Stomach (tissue), 9 donors: ENCODE measurements around the gene PCGF2. TPM values are rescaled to one million over a fixed set of nuclear protein-coding genes. Genes with fewer than 3 reads are reported as not detected.

Experiments used
- DNase-seq, 2 donors: peaks; one replicate each; pipeline versions ENCODE4 v3.0.0 to v3.0.0-alpha.2; 2013 to 2019
- H3K27ac ChIP-seq, 5 donors: fragments of 200-600 bp in 4 of 5; sonication (generic) in 4 of 5; one replicate each; pipeline ENCODE4 v1.5.1; 2013 to 2019; ENCODE audit warnings: mild to moderate bottlenecking in 1 of 5, moderate library complexity in 1 of 5
- H3K27me3 ChIP-seq, 3 donors: fragments of 200-600 bp; sonication (generic); one replicate each; pipeline ENCODE4 v1.5.1; 2017 to 2019; ENCODE audit warnings: mixed run types in 1 of 3
- H3K36me3 ChIP-seq, 4 donors: fragments of 200-600 bp; sonication (generic); 1 replicate in 3 of 4; 2 replicates in 1 of 4; pipeline ENCODE4 v1.5.1; 2016 to 2019
- H3K4me1 ChIP-seq, 4 donors: fragments of 200-600 bp; sonication (generic); one replicate each; pipeline ENCODE4 v1.5.1; 2016 to 2019
- H3K4me3 ChIP-seq, 4 donors: fragments of 200-600 bp; sonication (generic) in 3 of 4; one replicate each; pipeline ENCODE4 v1.5.1; 2016 to 2019; ENCODE audit warnings: mild to moderate bottlenecking in 1 of 4
- H3K9me3 ChIP-seq, 4 donors: fragments of 200-600 bp; sonication (generic); one replicate each; pipeline ENCODE4 v1.5.1; 2016 to 2019
- EP300 ChIP-seq: sonication (generic); formaldehyde crosslinking; IDR thresholded peaks from one replicate; pipeline ENCODE4 v1.6.1; 2017; ENCODE audit warnings: antibody characterized with exemption
- POLR2A ChIP-seq, 4 donors: fragments of 450-650 bp; IDR thresholded peaks; one replicate each; pipeline ENCODE4 v1.6.1; 2016; ENCODE audit warnings: antibody characterized with exemption in 4 of 4, control low read depth in 2 of 4, mild to moderate bottlenecking in 1 of 4, moderate library complexity in 1 of 4
- POLR2AphosphoS5 ChIP-seq, 3 donors: sonication (generic); formaldehyde crosslinking; IDR thresholded peaks; one replicate each; pipeline ENCODE4 v1.6.1; 2016; ENCODE audit warnings: antibody characterized with exemption in 3 of 3
- WGBS, 5 donors: extraction: QIAGEN DNeasy Blood & Tissue Kit in 3 of 5; methylation state at CpG; one replicate each; pipeline versions ENCODE4 v1.1.5 to v1.1.7; 2013 to 2018; 5-methylcytosine and 5-hydroxymethylcytosine counted together
- intact Hi-C: fragments of 100-400 bp; cut with DNase I; formaldehyde crosslinking; loops from one replicate; pipeline ENCODE4 v1.15.1; 2023; ENCODE audit warnings: low total_unique reads
- polyA plus RNA-seq, 3 donors: library from polyadenylated mRNA; stranded (reverse); fragments of 200-250 nt; gene quantifications; one replicate each; pipeline ENCODE4 v1.2.3, GENCODE V29; 2013
- total RNA-seq, 5 donors: library from RNA; depleted of rRNA; stranded (reverse); fragments of >200 nt; gene quantifications; one replicate each; pipeline versions ENCODE4 v1.1.0 to v1.2.3, GENCODE V29; 2014 to 2016
- TF ChIP-seq, protein P1 (sequence below), 7 experiments: fragments of 450-650 bp in 4 of 7; fragments of 200-600 bp in 3 of 7; sonication (generic) in 3 of 7; IDR thresholded peaks; one replicate each; pipeline ENCODE4 v1.5.1; 2016 to 2019; ENCODE audit warnings: antibody characterized with exemption in 7 of 7, control low read depth in 2 of 7, mild to moderate bottlenecking in 1 of 7
- donor health status: healthy with polysubstance abuse.
- donor health status: Bipolar disorder and iron deficiency.
- donor health status: healthy.

PCGF2 gene
- total and polyA plus RNA-seq, 8 donors: 5.8 to 62.8 (median 27.6) TPM

DNA sequence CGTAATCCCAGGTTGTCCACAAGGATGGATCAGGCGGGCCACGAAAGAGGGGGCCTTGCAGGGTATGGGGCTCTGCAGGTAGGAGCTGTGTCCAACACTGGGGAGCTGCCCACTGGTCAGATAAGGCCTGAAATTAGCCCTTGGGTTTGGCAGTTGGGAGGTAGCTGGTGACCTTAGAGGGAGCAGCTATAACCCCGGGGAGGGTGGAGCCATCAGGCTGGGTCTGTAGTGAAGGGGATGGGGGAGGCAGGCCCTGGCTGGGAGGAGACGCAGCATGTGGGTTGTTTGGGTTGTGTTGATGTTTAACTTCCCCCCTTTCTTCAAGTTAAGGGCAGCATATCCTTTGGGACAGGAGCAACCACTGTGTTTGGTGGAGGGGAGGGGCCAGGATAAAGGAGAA is 37.2 kb downstream of the PCGF2 start:
- Histone ChIP-seq H3K9me3 (no peaks in the 10 kb centered on the region), H3K27ac (no peak overlapping the region), H3K4me1 (peaks cover 6 to 68% (median 22%) of the 10 kb centered on the region in 4 donors), H3K27me3 (no peaks in the 10 kb centered on the region), H3K36me3 (peaks cover 57 to 89% (median 84%) of the 10 kb centered on the region in 4 donors), H3K4me3 (no peak overlapping the region)
- TF ChIP-seq EP300: no peak
- TF ChIP-seq POLR2A (IDR thresholded peaks at IDR 0.05): no peak
- TF ChIP-seq, protein P1, sequence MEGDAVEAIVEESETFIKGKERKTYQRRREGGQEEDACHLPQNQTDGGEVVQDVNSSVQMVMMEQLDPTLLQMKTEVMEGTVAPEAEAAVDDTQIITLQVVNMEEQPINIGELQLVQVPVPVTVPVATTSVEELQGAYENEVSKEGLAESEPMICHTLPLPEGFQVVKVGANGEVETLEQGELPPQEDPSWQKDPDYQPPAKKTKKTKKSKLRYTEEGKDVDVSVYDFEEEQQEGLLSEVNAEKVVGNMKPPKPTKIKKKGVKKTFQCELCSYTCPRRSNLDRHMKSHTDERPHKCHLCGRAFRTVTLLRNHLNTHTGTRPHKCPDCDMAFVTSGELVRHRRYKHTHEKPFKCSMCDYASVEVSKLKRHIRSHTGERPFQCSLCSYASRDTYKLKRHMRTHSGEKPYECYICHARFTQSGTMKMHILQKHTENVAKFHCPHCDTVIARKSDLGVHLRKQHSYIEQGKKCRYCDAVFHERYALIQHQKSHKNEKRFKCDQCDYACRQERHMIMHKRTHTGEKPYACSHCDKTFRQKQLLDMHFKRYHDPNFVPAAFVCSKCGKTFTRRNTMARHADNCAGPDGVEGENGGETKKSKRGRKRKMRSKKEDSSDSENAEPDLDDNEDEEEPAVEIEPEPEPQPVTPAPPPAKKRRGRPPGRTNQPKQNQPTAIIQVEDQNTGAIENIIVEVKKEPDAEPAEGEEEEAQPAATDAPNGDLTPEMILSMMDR (IDR thresholded peaks at IDR 0.05): no peak
- TF ChIP-seq POLR2AphosphoS5 (IDR thresholded peaks at IDR 0.05): no peak
- DNase-seq: no peak
- WGBS, 5 donors: 62 to 78% (median 66%) methylated on average over 5 of the region's 5 CpGs
- intact Hi-C loops: no loop called here

DNA sequence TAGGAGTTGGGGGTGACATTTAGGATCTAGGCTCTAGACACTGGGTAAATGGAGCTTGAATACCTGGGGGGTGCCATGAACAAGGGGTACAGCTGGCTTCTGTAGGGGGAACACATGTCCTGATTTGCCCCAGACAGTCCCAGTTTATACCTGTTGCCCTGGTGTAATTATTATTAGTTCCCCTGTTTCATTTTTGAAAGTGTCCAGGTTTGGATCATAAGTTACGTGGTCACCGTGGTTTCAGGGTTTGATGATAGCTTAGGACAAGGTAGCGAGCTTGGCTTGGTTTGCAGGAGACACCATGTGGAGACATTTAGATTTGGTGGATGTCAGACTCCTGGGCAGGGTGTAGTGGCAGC is 37.6 kb downstream of the PCGF2 start:
- no peak for DNase-seq
- WGBS, 5 donors: 86 to 90% (median 88%) methylated on average over 3 of the region's 3 CpGs
- Histone ChIP-seq H3K4me1 (peaks cover 6 to 67% (median 22%) of the 10 kb centered on the region in 4 donors), H3K4me3 (no peak overlapping the region), H3K27ac (no peak overlapping the region), H3K36me3 (peaks cover 54 to 85% (median 80%) of the 10 kb centered on the region in 4 donors), H3K9me3 (no peaks in the 10 kb centered on the region), H3K27me3 (no peaks in the 10 kb centered on the region)
- intact Hi-C loops: no loop called here
- no peak for TF ChIP-seq POLR2A (IDR thresholded peaks at IDR 0.05)
- TF ChIP-seq, protein P1 (IDR thresholded peaks at IDR 0.05): no peak
- TF ChIP-seq EP300: no peak
- TF ChIP-seq POLR2AphosphoS5 (IDR thresholded peaks at IDR 0.05): no peak

DNA sequence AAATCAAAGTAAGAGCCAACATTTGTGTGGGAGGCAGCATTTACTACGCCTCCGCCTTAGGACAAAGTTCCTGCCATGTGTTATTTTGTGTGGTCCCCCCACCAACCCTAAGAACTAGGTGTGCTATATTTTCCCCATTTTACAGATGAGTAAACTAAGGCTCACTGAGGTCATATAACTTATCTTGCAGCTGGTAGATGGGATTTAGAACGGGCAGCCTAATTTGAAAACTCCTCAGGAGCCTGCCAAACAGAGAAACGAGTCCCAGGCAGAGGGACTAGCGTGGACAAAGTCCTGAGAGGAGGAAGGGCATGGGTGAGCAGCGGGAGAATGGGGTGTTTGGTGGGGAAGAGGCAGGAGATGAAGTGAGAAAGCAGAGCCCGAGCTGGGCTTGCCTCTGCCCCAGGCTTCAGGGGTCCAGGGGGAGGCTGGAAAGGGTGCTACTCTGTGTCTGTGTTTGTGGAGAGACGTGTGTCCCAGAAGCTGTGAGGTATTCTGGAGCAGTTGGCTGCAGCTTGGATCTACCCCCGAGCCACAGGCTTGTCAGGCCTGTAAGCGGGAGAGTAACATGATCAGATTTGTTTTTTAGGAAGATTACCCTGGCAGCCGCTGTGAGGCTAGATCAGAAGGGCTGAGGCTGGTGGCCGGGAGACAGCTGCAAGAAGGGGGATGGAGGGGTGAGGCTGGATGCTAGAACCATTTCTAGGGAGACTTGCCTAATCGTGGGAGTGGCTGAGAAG is 38.1 kb downstream of the PCGF2 start:
- TF ChIP-seq POLR2A (IDR thresholded peaks at IDR 0.05) (no peak), EP300 (no peak), POLR2AphosphoS5 (IDR thresholded peaks at IDR 0.05) (no peak)
- TF ChIP-seq, protein P1 (IDR thresholded peaks at IDR 0.05): no peak
- Histone ChIP-seq H3K9me3 (no peaks in the 10 kb centered on the region), H3K4me1 (peaks cover 6 to 62% (median 22%) of the 10 kb centered on the region in 4 donors), H3K36me3 (peaks cover 50 to 80% (median 75%) of the 10 kb centered on the region in 4 donors), H3K27me3 (no peaks in the 10 kb centered on the region), H3K27ac (no peak overlapping the region), H3K4me3 (no peak overlapping the region)
- 67 to 79% (median 71%) methylated on average over 13 of the region's 13 CpGs for WGBS, 5 donors
- intact Hi-C loops: no loop called here
- DNase-seq: no peak

DNA sequence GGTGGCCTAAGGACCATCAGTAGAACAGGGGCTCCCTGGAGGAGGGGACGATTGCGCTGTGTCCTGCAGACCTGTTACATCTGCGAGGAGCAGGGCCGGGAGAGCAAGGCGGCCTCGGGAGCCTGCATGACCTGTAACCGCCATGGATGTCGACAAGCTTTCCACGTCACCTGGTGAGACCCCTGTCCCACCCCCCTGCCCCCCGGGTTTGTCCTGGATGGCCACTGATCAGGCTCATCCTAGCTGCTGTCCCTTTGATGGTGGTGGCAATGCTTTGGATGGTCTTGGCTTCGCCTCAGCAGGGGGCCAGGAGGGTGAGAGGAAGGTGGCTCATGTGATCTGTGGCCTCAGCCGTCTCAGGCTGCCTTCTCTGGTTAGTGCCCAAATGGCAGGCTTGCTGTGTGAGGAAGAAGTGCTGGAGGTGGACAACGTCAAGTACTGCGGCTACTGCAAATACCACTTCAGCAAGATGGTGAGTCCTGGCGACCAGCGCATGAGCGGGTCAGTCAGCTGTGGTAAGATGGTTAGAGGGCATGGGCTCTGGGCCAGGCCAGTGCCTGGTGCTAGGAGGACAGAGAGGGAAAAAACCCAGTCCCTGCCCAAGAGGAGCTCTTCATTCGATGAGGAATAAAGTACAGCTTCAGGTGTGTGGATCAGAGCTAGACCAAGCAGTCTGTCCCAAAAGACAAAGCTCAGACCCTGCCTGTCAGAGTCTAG is 38.9 kb downstream of the PCGF2 start:
- TF ChIP-seq POLR2AphosphoS5 (IDR thresholded peaks at IDR 0.05): no peak
- TF ChIP-seq, protein P1 (IDR thresholded peaks at IDR 0.05): no peak
- no peak for TF ChIP-seq EP300
- TF ChIP-seq POLR2A (IDR thresholded peaks at IDR 0.05): no peak
- Histone ChIP-seq H3K4me3 (no peak overlapping the region), H3K27ac (no peak overlapping the region), H3K9me3 (no peaks in the 10 kb centered on the region), H3K36me3 (peaks cover 43 to 72% (median 67%) of the 10 kb centered on the region in 4 donors), H3K27me3 (no peaks in the 10 kb centered on the region), H3K4me1 (peaks cover 6 to 60% (median 24%) of the 10 kb centered on the region in 4 donors)
- intact Hi-C loops: no loop called here
- no peak for DNase-seq
- WGBS, 5 donors: 84 to 92% (median 87%) methylated on average over 15 to 18 of the region's 18 CpGs
